Ovary (tissue), 9 donors: ENCODE data around the gene ANXA11. TPM values are rescaled to one million over a fixed set of nuclear protein-coding genes. Genes with fewer than 3 reads are reported as not detected.
"Not testable (repeated sequence)": the region's sequence is repeated elsewhere in the genome, so short reads cannot be mapped to it uniquely, and the experiment has no call there.

Experiments used
- DNase-seq, 5 donors: peaks; one replicate each; pipeline ENCODE4 v3.0.0-alpha.2; 2019 to 2020
- H3K27ac ChIP-seq, 2 donors: fragments of 200-600 bp; one replicate each; pipeline versions ENCODE4 v1.5.1 to v1.8.0; 2019 to 2022
- H3K27me3 ChIP-seq: fragments of 200-600 bp; one replicate; pipeline ENCODE4 v1.8.0; 2022
- H3K36me3 ChIP-seq: fragments of 200-600 bp; sonication (generic); one replicate; pipeline ENCODE4 v1.5.1; 2019
- H3K4me1 ChIP-seq: one replicate; pipeline ENCODE4 v1.8.1; 2013; ENCODE audit warnings: mild to moderate bottlenecking, moderate library complexity; ENCODE audit not compliant: insufficient read depth
- H3K4me3 ChIP-seq: fragments of 200-600 bp; sonication (generic); one replicate; pipeline ENCODE4 v1.5.1; 2017
- H3K9me3 ChIP-seq, 2 donors: fragments of 200-600 bp in 1 of 2; sonication (generic) in 1 of 2; one replicate each; pipeline versions ENCODE4 v1.5.1 to v1.8.1; 2013 to 2019; ENCODE audit warnings: mild to moderate bottlenecking in 1 of 2, moderate library complexity in 1 of 2
- EP300 ChIP-seq: sonication (generic); formaldehyde crosslinking; IDR thresholded peaks from one replicate; pipeline ENCODE4 v1.6.1; 2017; ENCODE audit warnings: antibody characterized with exemption
- POLR2A ChIP-seq: fragments of 450-650 bp; IDR thresholded peaks from one replicate; pipeline ENCODE4 v1.6.1; 2017; ENCODE audit warnings: antibody characterized with exemption, mild to moderate bottlenecking, moderate library complexity
- WGBS, 3 donors: extraction: QIAGEN DNeasy Blood & Tissue Kit in 1 of 3; methylation state at CpG; one replicate each; pipeline versions ENCODE4 v1.1.5 to v1.1.7; 2013 to 2017; 5-methylcytosine and 5-hydroxymethylcytosine counted together
- intact Hi-C, 4 donors: fragments of 100-400 bp; cut with DNase I; formaldehyde crosslinking; loops; one replicate each; pipeline versions ENCODE4 v1.11.0 to v1.15.1; 2022 to 2023
- polyA plus RNA-seq, 2 donors: library from polyadenylated mRNA; stranded (reverse); fragments of 200-250 nt in 1 of 2; fragments of 350-450 nt in 1 of 2; fragmentation: Illumina TruSeq in 1 of 2; extraction: RNeasy Lipid Tissue Mini Kit (QIAGEN cat#74804) in 1 of 2; gene quantifications; one replicate each; pipeline ENCODE4 v1.2.3, GENCODE V29; 2013 to 2014
- total RNA-seq, 7 donors: library from RNA; depleted of rRNA in 2 of 7; stranded (reverse); fragments of >200 nt in 2 of 7; fragmentation: NEBNext Ultra II Directional in 3 of 7; extraction: Animal tissue kit (Norgen Biotek cat#: 25700) in 3 of 7; gene quantifications; one replicate each; pipeline versions ENCODE4 v1.1.0 to v1.2.4, GENCODE V29; 2016 to 2023
- TF ChIP-seq, protein P1 (sequence below), 3 donors: fragments of 450-650 bp in 2 of 3; fragments of 200-600 bp in 1 of 3; IDR thresholded peaks; one replicate each; pipeline versions ENCODE4 v1.5.1 to v1.8.0; 2016 to 2022; ENCODE audit warnings: antibody characterized with exemption in 3 of 3, mild to moderate bottlenecking in 1 of 3
- donor health status: DM: no; HTN: no; CAD: no; lungs with moderate emphysema.
- donor health status: DM: no; HTN: no; CAD: no.
- donor health status: Bipolar disorder and iron deficiency.
- donor health status: DM: yes; HTN: yes; CAD: no.
- donor health status: DM: no; HTN: no; CAD: no.
- donor health status: DM: yes; HTN: yes; CAD: no.

Gene ANXA11
- total and polyA plus RNA-seq, 9 donors = 44.2 to 372 (median 137) TPM

DNA sequence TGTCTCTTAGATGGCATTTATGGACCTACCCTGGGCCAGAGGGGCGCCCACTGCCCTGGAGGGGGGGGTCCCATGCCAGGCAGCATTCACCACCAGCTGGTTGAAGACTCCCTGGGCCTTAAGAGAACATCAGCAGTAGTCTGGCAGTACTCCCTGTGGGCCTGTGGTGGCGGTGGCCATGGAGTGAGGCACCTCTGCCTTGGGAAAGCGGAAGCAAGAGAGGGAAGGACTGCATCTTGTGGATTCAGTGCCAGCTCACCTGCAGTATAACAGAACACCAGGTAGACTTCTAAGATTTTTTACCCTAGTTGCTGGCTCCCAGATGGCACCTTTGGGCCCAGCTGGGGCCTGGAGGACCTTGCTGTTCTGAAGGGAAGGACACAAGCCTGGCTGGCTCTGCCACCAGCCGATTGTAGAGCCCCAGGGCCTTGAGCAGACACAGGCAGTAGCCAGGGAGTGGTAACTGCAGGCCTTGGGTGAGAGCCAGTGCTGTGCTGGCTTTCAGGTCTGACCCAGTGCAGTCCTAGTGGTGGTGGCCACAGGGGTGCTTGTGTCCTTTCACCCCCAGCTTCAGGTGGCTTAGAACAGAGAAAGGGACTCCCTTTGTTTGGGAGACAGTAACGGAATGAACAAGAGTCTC lies 57.1 kb downstream of the ANXA11 start:
- Histone ChIP-seq H3K4me1 (peaks cover 8% of the 10 kb centered on the region), H3K27ac (no peak overlapping the region), H3K4me3 (no peak overlapping the region), H3K9me3 (no peaks in the 10 kb centered on the region), H3K27me3 (no peaks in the 10 kb centered on the region), H3K36me3 (no peaks in the 10 kb centered on the region)
- TF ChIP-seq, protein P1, sequence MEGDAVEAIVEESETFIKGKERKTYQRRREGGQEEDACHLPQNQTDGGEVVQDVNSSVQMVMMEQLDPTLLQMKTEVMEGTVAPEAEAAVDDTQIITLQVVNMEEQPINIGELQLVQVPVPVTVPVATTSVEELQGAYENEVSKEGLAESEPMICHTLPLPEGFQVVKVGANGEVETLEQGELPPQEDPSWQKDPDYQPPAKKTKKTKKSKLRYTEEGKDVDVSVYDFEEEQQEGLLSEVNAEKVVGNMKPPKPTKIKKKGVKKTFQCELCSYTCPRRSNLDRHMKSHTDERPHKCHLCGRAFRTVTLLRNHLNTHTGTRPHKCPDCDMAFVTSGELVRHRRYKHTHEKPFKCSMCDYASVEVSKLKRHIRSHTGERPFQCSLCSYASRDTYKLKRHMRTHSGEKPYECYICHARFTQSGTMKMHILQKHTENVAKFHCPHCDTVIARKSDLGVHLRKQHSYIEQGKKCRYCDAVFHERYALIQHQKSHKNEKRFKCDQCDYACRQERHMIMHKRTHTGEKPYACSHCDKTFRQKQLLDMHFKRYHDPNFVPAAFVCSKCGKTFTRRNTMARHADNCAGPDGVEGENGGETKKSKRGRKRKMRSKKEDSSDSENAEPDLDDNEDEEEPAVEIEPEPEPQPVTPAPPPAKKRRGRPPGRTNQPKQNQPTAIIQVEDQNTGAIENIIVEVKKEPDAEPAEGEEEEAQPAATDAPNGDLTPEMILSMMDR (IDR thresholded peaks at IDR 0.05) = no peak
- TF ChIP-seq POLR2A (no peak), EP300 (no peak)
- no peak for DNase-seq
- intact Hi-C loops = no loop called here
- WGBS, 3 donors = 65 to 95% (median 73%) methylated on average over 4 to 5 of the region's 5 CpGs

GRCh38 chr10:80146918-80147317 lies 58.4 kb downstream of the ANXA11 start:
- Histone ChIP-seq H3K27me3 (no peaks in the 10 kb centered on the region), H3K4me3 (no peak overlapping the region), H3K27ac (no peak overlapping the region), H3K9me3 (no peaks in the 10 kb centered on the region), H3K36me3 (no peaks in the 10 kb centered on the region), H3K4me1 (peaks cover 8% of the 10 kb centered on the region)
- 31 to 55% (median 50%) methylated on average over 3 of the region's 3 CpGs for WGBS, 3 donors
- DNase-seq = no peak
- intact Hi-C loops = no loop called here
- TF ChIP-seq, protein P1 (IDR thresholded peaks at IDR 0.05) = no peak
- TF ChIP-seq EP300 (no peak), POLR2A (no peak)

GRCh38 chr10:80145406-80146308 lies 59.7 kb downstream of the ANXA11 start:
- not testable (repeated sequence) for H3K9me3 ChIP-seq, H3K4me3 ChIP-seq, H3K36me3 ChIP-seq, H3K27me3 ChIP-seq, H3K27ac ChIP-seq, H3K4me1 ChIP-seq, DNase-seq
- intact Hi-C loops = loop anchor here in 1 of 4 donors (2.0 kb wide), 1 partner anchor 75 kb away; no protein-coding TSS in a partner anchor
- 47 to 56% (median 55%) methylated on average over 11 of the region's 11 CpGs for WGBS, 3 donors

GRCh38 chr10:80144696-80145131 lies 60.6 kb downstream of the ANXA11 start:
- Histone ChIP-seq H3K4me3 (no peak overlapping the region), H3K27me3 (no peaks in the 10 kb centered on the region), H3K4me1 (peaks cover 8% of the 10 kb centered on the region), H3K36me3 (no peaks in the 10 kb centered on the region), H3K9me3 (no peaks in the 10 kb centered on the region), H3K27ac (no peak overlapping the region)
- TF ChIP-seq EP300 = no peak
- no peak for TF ChIP-seq POLR2A
- TF ChIP-seq, protein P1 (IDR thresholded peaks at IDR 0.05) = no peak
- WGBS, 3 donors = 17 to 22% (median 20%) methylated on average over 12 of the region's 12 CpGs
- intact Hi-C loops = loop anchor here in 3 of 4 donors (2.0 to 5.0 kb wide), 3 partner anchors 63 to 78 kb away; partner anchors contain the start of gene ANXA11 (in 1 of the 3)
- no peak for DNase-seq
